Esophagus muscularis mucosa (tissue), 4 donors: ENCODE results near the gene TAP1. TPM values are rescaled to one million over a fixed set of nuclear protein-coding genes. Genes with fewer than 3 reads are reported as not detected.

ENCODE experiments used
- DNase-seq: peaks from one replicate; pipeline ENCODE4 v3.0.0-alpha.2; 2017; ENCODE audit errors: extremely low spot score
- H3K27ac ChIP-seq, 4 donors: fragments of 200-600 bp; sonication (generic); replicated peaks in 1 of 4; 1 replicate in 3 of 4; 2 replicates in 1 of 4; pipeline ENCODE4 v1.5.1; 2016 to 2019; ENCODE audit warnings: mild to moderate bottlenecking in 1 of 4
- H3K27me3 ChIP-seq, 4 donors: fragments of 200-600 bp; sonication (generic); one replicate each; pipeline versions ENCODE4 v1.5.1 to v1.6.0; 2016 to 2019
- H3K36me3 ChIP-seq, 4 donors: fragments of 200-600 bp; sonication (generic); one replicate each; pipeline ENCODE4 v1.5.1; 2016 to 2019
- H3K4me1 ChIP-seq, 4 donors: fragments of 200-600 bp; sonication (generic); one replicate each; pipeline ENCODE4 v1.5.1; 2016 to 2019
- H3K4me3 ChIP-seq, 4 donors: fragments of 200-600 bp; sonication (generic); 1 replicate in 2 of 4; 2 replicates in 2 of 4; pipeline ENCODE4 v1.5.1; 2016 to 2019; ENCODE audit warnings: mild to moderate bottlenecking in 4 of 4, moderate library complexity in 1 of 4
- H3K9me3 ChIP-seq, 4 donors: fragments of 200-600 bp; sonication (generic); 1 replicate in 3 of 4; 2 replicates in 1 of 4; pipeline ENCODE4 v1.5.1; 2016 to 2019
- CTCF ChIP-seq, 3 experiments: fragments of 200-600 bp in 2 of 3; fragments of 450-650 bp in 1 of 3; sonication (generic) in 2 of 3; IDR thresholded peaks; one replicate each; pipeline ENCODE4 v1.5.1; 2017 to 2019; ENCODE audit warnings: antibody characterized with exemption in 3 of 3, mild to moderate bottlenecking in 2 of 3, moderate library complexity in 1 of 3
- EP300 ChIP-seq: sonication (generic); formaldehyde crosslinking; IDR thresholded peaks from one replicate; pipeline ENCODE4 v1.6.1; 2017; ENCODE audit warnings: antibody characterized with exemption
- POLR2A ChIP-seq: fragments of 450-650 bp; IDR thresholded peaks from one replicate; pipeline ENCODE4 v1.6.1; 2017; ENCODE audit warnings: antibody characterized with exemption, moderate library complexity, mild to moderate bottlenecking, low read depth
- POLR2AphosphoS5 ChIP-seq, 2 donors: sonication (generic); formaldehyde crosslinking; IDR thresholded peaks; one replicate each; pipeline ENCODE4 v1.6.1; 2017; ENCODE audit warnings: antibody characterized with exemption in 2 of 2
- WGBS: methylation state at CpG from one replicate; pipeline ENCODE4 v1.1.5; 2018; 5-methylcytosine and 5-hydroxymethylcytosine counted together
- intact Hi-C: fragments of 100-400 bp; cut with DNase I; formaldehyde crosslinking; loops from one replicate; pipeline ENCODE4 v1.15.1; 2023
- total RNA-seq, 4 donors: library from RNA; depleted of rRNA; stranded (reverse); fragments of >200 nt; gene quantifications; one replicate each; pipeline versions ENCODE4 v1.1.0 to v1.2.1, GENCODE V29; 2016

Gene TAP1
- total RNA-seq, 4 donors from 2014 or later = 28.7 to 45.7 (median 34.8) TPM

DNA sequence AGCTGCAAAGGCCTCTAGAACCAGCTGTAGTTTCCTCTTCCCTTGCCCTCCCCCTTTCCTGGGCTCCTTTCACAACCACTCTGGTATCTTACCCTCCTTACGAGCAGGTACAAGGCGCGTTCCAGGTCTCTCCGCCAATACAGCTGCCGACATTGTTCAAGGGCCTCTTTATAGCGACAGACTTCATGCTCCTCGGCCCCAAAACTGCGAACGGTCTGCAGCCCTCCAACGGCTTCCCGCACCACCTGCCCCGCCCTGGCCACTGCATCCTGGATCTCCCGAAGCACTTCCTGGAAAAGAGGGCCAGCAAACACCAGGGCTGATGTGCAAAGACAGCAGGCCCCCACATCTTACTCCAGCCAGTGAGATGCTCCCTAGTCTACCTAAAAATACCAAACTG lies 21.0 kb downstream of the TAP1 start:
- Histone ChIP-seq H3K27ac (no peak overlapping the region), H3K27me3 (no peaks in the 10 kb centered on the region), H3K4me3 (no peak overlapping the region), H3K4me1 (peaks cover 2 to 12% (median 3%) of the 10 kb centered on the region in 4 donors), H3K36me3 (peaks cover 30 to 84% (median 64%) of the 10 kb centered on the region in 4 donors), H3K9me3 (no peaks in the 10 kb centered on the region)
- WGBS = 80% methylated on average over 13 of the region's 13 CpGs
- intact Hi-C loops = no loop called here
- DNase-seq = peak; percentile 37
- TF ChIP-seq EP300 (no peak), POLR2A (no peak), POLR2AphosphoS5 (IDR thresholded peaks at IDR 0.05) (no peak), CTCF (IDR thresholded peaks at IDR 0.05) (no peak)

DNA sequence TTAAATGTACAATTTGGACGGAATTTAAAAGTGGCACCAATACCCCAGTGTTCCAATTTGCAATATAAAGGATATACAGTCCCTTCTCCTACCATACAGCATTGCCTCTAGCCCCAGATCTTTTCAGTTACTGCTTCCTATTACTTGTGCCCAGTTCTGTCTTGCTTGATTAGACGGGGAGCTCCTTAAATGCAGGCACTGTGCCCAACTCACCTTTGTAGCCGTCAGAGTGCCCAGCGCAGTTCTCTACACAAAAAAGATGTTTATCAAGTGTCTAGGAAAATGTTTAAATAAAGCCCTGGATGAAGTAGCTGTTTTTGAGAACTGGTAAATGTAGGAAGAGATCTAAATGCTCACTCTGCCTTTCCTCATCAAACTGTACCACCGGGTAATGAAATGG lies 22.6 kb downstream of the TAP1 start:
- intact Hi-C loops = no loop called here
- TF ChIP-seq EP300 = no peak
- TF ChIP-seq CTCF (IDR thresholded peaks at IDR 0.05) = no peak
- no peak for TF ChIP-seq POLR2AphosphoS5 (IDR thresholded peaks at IDR 0.05)
- TF ChIP-seq POLR2A = no peak
- H3K27me3 ChIP-seq = no peaks in the 10 kb centered on the region
- DNase-seq = no peak
- peaks cover 0 to 2% (median 0%) of the 10 kb centered on the region in 4 donors for H3K4me1 ChIP-seq
- H3K4me3 ChIP-seq = no peak overlapping the region
- H3K9me3 ChIP-seq = no peaks in the 10 kb centered on the region
- 94% methylated on average over 5 of the region's 5 CpGs for WGBS
- no peak overlapping the region for H3K27ac ChIP-seq
- H3K36me3 ChIP-seq = peaks cover 30 to 82% (median 64%) of the 10 kb centered on the region in 4 donors

GRCh38 chr6:32830017-32830416 lies 23.5 kb downstream of the TAP1 start:
- Histone ChIP-seq H3K9me3 (no peaks in the 10 kb centered on the region), H3K4me1 (peaks cover 0 to 2% (median 0%) of the 10 kb centered on the region in 4 donors), H3K4me3 (no peak overlapping the region), H3K27ac (no peak overlapping the region), H3K27me3 (no peaks in the 10 kb centered on the region), H3K36me3 (peaks cover 26 to 73% (median 55%) of the 10 kb centered on the region in 4 donors)
- TF ChIP-seq POLR2A (no peak), CTCF (IDR thresholded peaks at IDR 0.05) (no peak), EP300 (no peak), POLR2AphosphoS5 (IDR thresholded peaks at IDR 0.05) (no peak)
- WGBS = 97% methylated on average over 5 of the region's 5 CpGs
- intact Hi-C loops = no loop called here
- no peak for DNase-seq

- Histone ChIP-seq H3K4me3 (no peak overlapping the region), H3K27me3 (no peaks in the 10 kb centered on the region), H3K4me1 (peaks cover 0 to 2% (median 0%) of the 10 kb centered on the region in 4 donors), H3K9me3 (no peaks in the 10 kb centered on the region), H3K27ac (no peak overlapping the region), H3K36me3 (peaks cover 22 to 68% (median 51%) of the 10 kb centered on the region in 4 donors)
- no peak for DNase-seq
- TF ChIP-seq EP300 (no peak), POLR2AphosphoS5 (IDR thresholded peaks at IDR 0.05) (no peak), POLR2A (no peak), CTCF (IDR thresholded peaks at IDR 0.05) (no peak)
- 72% methylated on average over 7 of the region's 7 CpGs for WGBS
- intact Hi-C loops = no loop called here
These were observed 24.0 kb downstream of the TAP1 start for GRCh38 chr6:32829495-32829894.

GRCh38 chr6:32827025-32827424 lies 26.5 kb downstream of the TAP1 start:
- no peaks in the 10 kb centered on the region for H3K9me3 ChIP-seq
- H3K27ac ChIP-seq = no peak overlapping the region
- H3K4me3 ChIP-seq = no peak overlapping the region
- peaks cover 22 to 48% (median 44%) of the 10 kb centered on the region in 4 donors for H3K36me3 ChIP-seq
- WGBS = 81% methylated on average over 3 of the region's 3 CpGs
- H3K27me3 ChIP-seq = no peaks in the 10 kb centered on the region
- intact Hi-C loops = no loop called here
- no peak for DNase-seq
- H3K4me1 ChIP-seq = peaks cover 0 to 2% (median 0%) of the 10 kb centered on the region in 4 donors
- TF ChIP-seq CTCF (IDR thresholded peaks at IDR 0.05) (no peak), POLR2A (no peak), EP300 (no peak), POLR2AphosphoS5 (IDR thresholded peaks at IDR 0.05) (no peak)
